Keratinocyte (primary cell): Measurements from ENCODE around the gene ICOS. TPM values are rescaled to one million over a fixed set of nuclear protein-coding genes. Genes with fewer than 3 reads are reported as not detected.

ENCODE experiments used
- DNase-seq: peaks from one replicate; pipeline ENCODE4 v3.0.0-alpha.2; 2011; ENCODE audit warnings: low read depth, missing footprints, low spot score
- FAIRE-seq: peaks from 2 replicates; lab custom pipeline; 2011; peaks lifted over from hg19 to GRCh38; lab: Jason Lieb, UNC
- H2AFZ ChIP-seq: 2 replicates; pipeline ENCODE4 v1.6.0; 2012; ENCODE audit warnings: low read length, control low read depth, inconsistent platforms; ENCODE audit not compliant: control insufficient read depth
- H3K27ac ChIP-seq: 2 replicates; pipeline ENCODE4 v1.5.1; 2011; ENCODE audit warnings: low read length; ENCODE audit not compliant: control insufficient read depth, insufficient read depth
- H3K27me3 ChIP-seq: 3 replicates; pipeline ENCODE4 v1.6.0; 2011; ENCODE audit warnings: low read length; ENCODE audit not compliant: control insufficient read depth, insufficient read depth; ENCODE audit errors: extremely low read depth
- H3K36me3 ChIP-seq, 2 experiments: 2 replicates in 1 of 2; 3 replicates in 1 of 2; pipeline ENCODE4 v1.5.1; 2011; ENCODE audit warnings: low read length in 2 of 2, mild to moderate bottlenecking in 1 of 2; ENCODE audit not compliant: control insufficient read depth in 2 of 2, insufficient read depth in 2 of 2; ENCODE audit errors: extremely low read depth in 1 of 2
- H3K4me1 ChIP-seq: 3 replicates; pipeline ENCODE4 v1.5.1; 2011; ENCODE audit warnings: low read length; ENCODE audit not compliant: control insufficient read depth, insufficient read depth; ENCODE audit errors: extremely low read depth
- H3K4me2 ChIP-seq: 3 replicates; pipeline ENCODE4 v1.6.0; 2011; ENCODE audit warnings: low read depth, low read length; ENCODE audit not compliant: control insufficient read depth, insufficient read depth; ENCODE audit errors: extremely low read depth
- H3K4me3 ChIP-seq, 3 experiments: fragments of 200-600 bp in 1 of 3; sonication (generic) in 1 of 3; 2 replicates in 2 of 3; 3 replicates in 1 of 3; pipeline ENCODE4 v1.5.1; 2011 to 2016; ENCODE audit warnings: low read length in 3 of 3, mild to moderate bottlenecking in 3 of 3, control low read depth in 2 of 3, inconsistent platforms in 1 of 3, low read depth in 1 of 3, mixed read lengths in 1 of 3, mixed run types in 1 of 3, moderate library complexity in 1 of 3; ENCODE audit not compliant: control insufficient read depth in 2 of 3, insufficient read depth in 2 of 3; ENCODE audit errors: extremely low read depth in 1 of 3
- H3K79me2 ChIP-seq: 2 replicates; pipeline ENCODE4 v1.6.0; 2012; ENCODE audit warnings: low read length; ENCODE audit not compliant: control insufficient read depth, insufficient read depth
- H3K9ac ChIP-seq: 3 replicates; pipeline ENCODE4 v1.6.0; 2011; ENCODE audit warnings: low read length; ENCODE audit not compliant: control insufficient read depth, insufficient read depth; ENCODE audit errors: extremely low read depth
- H3K9me1 ChIP-seq: 3 replicates; pipeline ENCODE4 v1.6.0; 2011; ENCODE audit warnings: low read length; ENCODE audit not compliant: control insufficient read depth, insufficient read depth; ENCODE audit errors: extremely low read depth
- H3K9me3 ChIP-seq: 2 replicates; pipeline ENCODE4 v1.5.1; 2012; ENCODE audit warnings: low read depth, low read length; ENCODE audit not compliant: control insufficient read depth
- H4K20me1 ChIP-seq: 3 replicates; pipeline ENCODE4 v1.6.0; 2011; ENCODE audit warnings: low read length; ENCODE audit not compliant: control insufficient read depth, insufficient read depth; ENCODE audit errors: extremely low read depth
- EZH2 ChIP-seq: IDR thresholded peaks from one replicate; pipeline ENCODE4 v1.6.1; 2012; ENCODE audit warnings: inconsistent platforms, mild to moderate bottlenecking, low read length, moderate library complexity
- dilution Hi-C: fragments of 300-500 bp; cut with MboI; formaldehyde crosslinking; loops from one replicate; pipeline ENCODE4 v1.7.0; 2020; ENCODE audit warnings: low sequenced_read_pairs; ENCODE audit not compliant: extremely low pct_ligation_motif_present
- polyA plus RNA-seq, 5 experiments: library from polyadenylated mRNA; depleted of rRNA in 3 of 5; stranded (reverse) in 3 of 5; stranded (forward) in 1 of 5; unstranded in 1 of 5; fragments of >200 nt; gene quantifications; 1 replicate in 1 of 5; 2 replicates in 3 of 5; 3 replicates in 1 of 5; pipeline versions ENCODE4 v1.2.1 to v1.2.3, GENCODE V29; 2011 to 2012; ENCODE audit warnings: missing spikeins in 2 of 5, low read depth in 1 of 5, low replicate concordance in 1 of 5
- TF ChIP-seq, protein P1 (sequence below), 3 experiments: IDR thresholded peaks in 1 of 3; conservative IDR thresholded peaks in 1 of 3; optimal IDR thresholded peaks in 1 of 3; 2 replicates in 2 of 3; 3 replicates in 1 of 3; pipeline versions ENCODE3 to v1.5.1; 2011; ENCODE audit warnings: low read length in 3 of 3, mild to moderate bottlenecking in 3 of 3, moderate library complexity in 2 of 3, control low read depth in 1 of 3, inconsistent platforms in 1 of 3; ENCODE audit not compliant: insufficient read depth in 2 of 3; ENCODE audit errors: extremely low read depth in 1 of 3

Gene ICOS
- polyA plus RNA-seq, 1 donor (not counting 4 experiments of a cell fraction or from before 2014, with no cell fraction given) = not detected

DNA sequence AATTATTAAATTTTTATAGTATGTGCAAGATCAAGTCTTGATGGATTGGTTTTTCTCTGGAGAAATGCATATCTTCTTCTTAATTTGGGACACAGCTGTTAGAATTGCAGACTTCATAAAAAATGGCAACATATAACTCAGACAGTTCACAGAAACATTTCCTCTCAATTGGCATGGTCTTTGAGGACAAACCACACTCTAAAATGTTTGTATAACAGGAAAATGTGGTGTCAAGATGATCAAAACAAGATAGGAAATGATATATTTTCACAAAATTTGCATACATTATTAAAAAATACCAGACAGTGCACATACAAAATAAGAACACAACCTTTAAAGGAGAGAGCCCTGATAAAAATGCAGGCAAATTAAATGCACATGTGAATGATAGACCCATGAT, 63.9 kb downstream of the ICOS start:
- DNase-seq (no peak), FAIRE-seq (no peak)
- Histone ChIP-seq H3K27ac (no peak overlapping the region), H3K36me3 (no peaks in the 10 kb centered on the region), H3K9me1 (no peaks in the 10 kb centered on the region), H2AFZ (no peak overlapping the region), H3K4me1 (no peaks in the 10 kb centered on the region), H3K79me2 (no peaks in the 10 kb centered on the region), H3K9ac (no peak overlapping the region), H4K20me1 (no peaks in the 10 kb centered on the region), H3K9me3 (no peaks in the 10 kb centered on the region), H3K4me3 (no peak overlapping the region), H3K27me3 (no peaks in the 10 kb centered on the region), H3K4me2 (no peak overlapping the region)
- dilution Hi-C loops = no loop called here
- TF ChIP-seq EZH2 = no peak
- TF ChIP-seq, protein P1, sequence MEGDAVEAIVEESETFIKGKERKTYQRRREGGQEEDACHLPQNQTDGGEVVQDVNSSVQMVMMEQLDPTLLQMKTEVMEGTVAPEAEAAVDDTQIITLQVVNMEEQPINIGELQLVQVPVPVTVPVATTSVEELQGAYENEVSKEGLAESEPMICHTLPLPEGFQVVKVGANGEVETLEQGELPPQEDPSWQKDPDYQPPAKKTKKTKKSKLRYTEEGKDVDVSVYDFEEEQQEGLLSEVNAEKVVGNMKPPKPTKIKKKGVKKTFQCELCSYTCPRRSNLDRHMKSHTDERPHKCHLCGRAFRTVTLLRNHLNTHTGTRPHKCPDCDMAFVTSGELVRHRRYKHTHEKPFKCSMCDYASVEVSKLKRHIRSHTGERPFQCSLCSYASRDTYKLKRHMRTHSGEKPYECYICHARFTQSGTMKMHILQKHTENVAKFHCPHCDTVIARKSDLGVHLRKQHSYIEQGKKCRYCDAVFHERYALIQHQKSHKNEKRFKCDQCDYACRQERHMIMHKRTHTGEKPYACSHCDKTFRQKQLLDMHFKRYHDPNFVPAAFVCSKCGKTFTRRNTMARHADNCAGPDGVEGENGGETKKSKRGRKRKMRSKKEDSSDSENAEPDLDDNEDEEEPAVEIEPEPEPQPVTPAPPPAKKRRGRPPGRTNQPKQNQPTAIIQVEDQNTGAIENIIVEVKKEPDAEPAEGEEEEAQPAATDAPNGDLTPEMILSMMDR (optimal IDR thresholded peaks at IDR 0.05 in 1 of 3, IDR thresholded peaks at IDR 0.05 in 1 of 3, conservative IDR thresholded peaks at IDR 0.05 in 1 of 3; ENCODE audit: extremely low read depth in 1 of 3, insufficient read depth in 2 of 3, low read length in 3 of 3) = no peak

DNA sequence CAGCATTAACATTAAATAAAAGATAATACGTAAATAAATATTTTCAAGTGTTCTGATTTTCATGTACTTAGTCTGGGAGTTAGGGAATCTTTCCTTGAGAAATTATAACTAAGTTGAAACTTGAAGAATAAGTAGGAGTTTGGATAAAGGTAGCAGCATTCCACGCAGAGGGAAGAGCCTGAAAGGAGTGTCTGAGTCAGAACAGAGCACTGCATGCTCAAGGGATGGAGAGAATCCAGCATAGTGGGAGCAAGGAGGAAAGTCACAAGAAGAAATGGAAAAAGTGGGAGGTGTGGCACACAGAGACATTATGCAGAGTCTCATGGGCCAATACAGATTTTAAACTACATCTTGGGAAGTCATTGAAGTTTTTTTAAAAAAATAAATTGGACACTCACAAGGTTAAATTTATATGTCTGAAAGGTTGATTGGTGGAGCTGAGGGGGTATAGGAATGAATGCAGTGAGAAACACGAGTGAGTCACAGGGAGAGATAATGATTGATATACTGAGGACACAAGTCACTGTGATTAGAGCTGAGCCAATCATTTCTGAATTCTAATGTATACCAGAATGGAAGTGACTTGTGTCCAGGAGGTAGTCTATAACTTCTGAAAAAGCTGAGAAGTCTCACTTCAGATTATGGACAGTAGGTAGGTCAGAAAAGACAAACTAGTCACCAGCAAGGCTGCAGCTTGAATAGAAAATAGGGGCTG, 66.9 kb downstream of the ICOS start:
- Histone ChIP-seq H3K79me2 (no peaks in the 10 kb centered on the region), H3K27me3 (no peaks in the 10 kb centered on the region), H3K4me1 (no peaks in the 10 kb centered on the region), H3K9me3 (no peaks in the 10 kb centered on the region), H3K4me2 (no peak overlapping the region), H3K36me3 (no peaks in the 10 kb centered on the region), H3K9ac (no peak overlapping the region), H4K20me1 (no peaks in the 10 kb centered on the region), H2AFZ (no peak overlapping the region), H3K27ac (no peak overlapping the region), H3K9me1 (no peaks in the 10 kb centered on the region), H3K4me3 (no peak overlapping the region)
- TF ChIP-seq, protein P1 (optimal IDR thresholded peaks at IDR 0.05 in 1 of 3, IDR thresholded peaks at IDR 0.05 in 1 of 3, conservative IDR thresholded peaks at IDR 0.05 in 1 of 3; ENCODE audit: extremely low read depth in 1 of 3, insufficient read depth in 2 of 3, low read length in 3 of 3) = no peak
- no peak for TF ChIP-seq EZH2
- DNase-seq = no peak
- FAIRE-seq = no peak
- dilution Hi-C loops = no loop called here
